Measurements from ENCODE around the gene N4BP3. TPM values are rescaled to one million over a fixed set of nuclear protein-coding genes. Genes with fewer than 3 reads are reported as not detected.
A peak's percentile ranks its signal among the peaks of the same experiment; 100 is the strongest.

N4BP3 gene
- total RNA-seq, 3 donors from 2014 or later, result 0.32 to 9.8 (median 4.9) TPM

- Histone ChIP-seq H3K9me3 (no peaks in the 10 kb centered on the region), H3K4me1 (peaks cover 12 to 36% of the 10 kb centered on the region in 2 donors), H3K36me3 (no peaks in the 10 kb centered on the region), H3K27ac (peak overlapping the region; percentile 92 to 94), H3K4me3 (peak overlapping the region in 2 of 3 donors; percentile 18 to 29), H3K27me3 (no peaks in the 10 kb centered on the region)
- TF ChIP-seq CTCF (IDR thresholded peaks at IDR 0.05) (no peak), POLR2A (IDR thresholded peaks at IDR 0.05) (no peak), POLR2AphosphoS5 (IDR thresholded peaks at IDR 0.05) (no peak)
- intact Hi-C loops (cut with DNase I; ENCODE audit: low total_unique reads), result no loop called here
- no peak for DNase-seq (ENCODE audit: low spot score in 2 of 2)
Measured at GRCh38 chr5:178121391-178122276, 8.3 kb downstream of the N4BP3 start.

GRCh38 chr5:178122346-178122745, 9.0 kb downstream of the N4BP3 start:
- Histone ChIP-seq H3K4me3 (no peak overlapping the region), H3K27ac (peak overlapping the region; percentile 92 to 94), H3K9me3 (no peaks in the 10 kb centered on the region), H3K36me3 (no peaks in the 10 kb centered on the region), H3K4me1 (peaks cover 14 to 38% of the 10 kb centered on the region in 2 donors), H3K27me3 (no peaks in the 10 kb centered on the region)
- TF ChIP-seq CTCF (IDR thresholded peaks at IDR 0.05) (no peak), POLR2AphosphoS5 (IDR thresholded peaks at IDR 0.05) (no peak), POLR2A (IDR thresholded peaks at IDR 0.05) (no peak)
- DNase-seq (ENCODE audit: low spot score in 2 of 2), result no peak
- intact Hi-C loops (cut with DNase I; ENCODE audit: low total_unique reads), result no loop called here

- Histone ChIP-seq H3K27me3 (no peaks in the 10 kb centered on the region), H3K4me3 (peak overlapping the region in 1 of 3 donors; percentile 35), H3K27ac (peak overlapping the region; percentile 92 to 94), H3K36me3 (no peaks in the 10 kb centered on the region), H3K4me1 (peaks cover 15 to 38% of the 10 kb centered on the region in 2 donors), H3K9me3 (no peaks in the 10 kb centered on the region)
- peak; percentile 61 to 76 for DNase-seq (ENCODE audit: low spot score in 2 of 2)
- intact Hi-C loops (cut with DNase I; ENCODE audit: low total_unique reads), result no loop called here
- no peak for TF ChIP-seq CTCF (IDR thresholded peaks at IDR 0.05)
- TF ChIP-seq POLR2A (IDR thresholded peaks at IDR 0.05), result no peak
- no peak for TF ChIP-seq POLR2AphosphoS5 (IDR thresholded peaks at IDR 0.05)
Measured at GRCh38 chr5:178123094-178123965, 10.0 kb downstream of the N4BP3 start.

- Histone ChIP-seq H3K27me3 (no peaks in the 10 kb centered on the region), H3K27ac (peak overlapping the region; percentile 92 to 94), H3K4me1 (peaks cover 15 to 38% of the 10 kb centered on the region in 2 donors), H3K36me3 (no peaks in the 10 kb centered on the region), H3K4me3 (peak overlapping the region in 1 of 3 donors; percentile 35), H3K9me3 (no peaks in the 10 kb centered on the region)
- TF ChIP-seq POLR2A (IDR thresholded peaks at IDR 0.05) (no peak), CTCF (IDR thresholded peaks at IDR 0.05) (no peak), POLR2AphosphoS5 (IDR thresholded peaks at IDR 0.05) (peak; percentile 13 to 75 (median 69))
- intact Hi-C loops (cut with DNase I; ENCODE audit: low total_unique reads), result no loop called here
- peak; percentile 91 to 98 for DNase-seq (ENCODE audit: low spot score in 2 of 2)
Measured at GRCh38 chr5:178123966-178124925, 10.9 kb downstream of the N4BP3 start.
